ENCODE results near the gene TNS3.

The TNS3 gene

DNA sequence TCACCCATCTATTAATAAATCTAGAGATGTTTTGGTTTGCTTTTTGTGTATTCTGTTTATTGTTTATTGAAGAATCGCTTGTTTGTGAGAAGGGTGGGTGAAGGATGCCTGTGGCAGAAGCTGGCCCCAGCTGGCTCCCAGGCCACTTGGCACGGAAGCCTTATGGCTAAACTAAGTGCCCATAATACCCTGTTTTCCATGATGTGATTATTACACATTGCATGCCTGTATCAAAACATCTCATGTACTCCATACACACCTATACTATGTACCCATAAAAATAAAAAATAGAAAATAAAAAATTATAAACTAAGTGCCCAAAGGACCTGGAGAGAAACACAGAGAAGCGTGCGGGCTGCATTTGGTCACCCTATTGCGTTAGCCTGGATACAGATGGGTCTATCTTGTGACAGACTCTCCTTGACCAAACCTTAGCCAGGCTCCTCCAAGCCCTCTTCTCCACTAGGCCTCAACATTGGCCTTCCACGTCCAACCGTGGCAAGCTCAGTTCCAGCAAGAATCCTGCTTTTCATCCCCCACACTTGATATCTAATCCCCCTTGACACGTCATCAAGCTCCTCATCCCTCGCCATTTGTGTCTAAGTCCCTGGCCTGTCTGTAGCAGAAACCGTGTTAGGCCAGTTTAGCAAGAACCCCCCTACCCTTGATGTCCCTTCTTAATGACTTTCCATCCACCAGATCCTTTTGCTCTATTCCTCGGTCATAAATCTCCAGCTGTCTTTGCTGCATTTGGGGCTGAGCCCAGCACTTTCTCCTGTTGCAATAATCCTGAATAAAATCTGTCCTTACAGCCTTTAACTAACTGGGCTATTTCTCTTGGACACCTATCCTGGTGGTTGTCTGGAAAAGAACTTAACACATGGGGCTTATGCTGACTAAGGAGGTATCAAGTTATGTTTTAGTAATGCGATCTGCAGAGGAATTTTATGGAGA lies 245.2 kb downstream of the TNS3 start:
- no peak overlapping the region for H3K27ac Mint-ChIP-seq
- H3K4me3 Mint-ChIP-seq = no peak overlapping the region
- peaks cover 1% of the 10 kb centered on the region for H3K27me3 Mint-ChIP-seq
- H3K9me3 Mint-ChIP-seq (ENCODE audit: low read depth) = peaks cover 9% of the 10 kb centered on the region
- H3K4me1 Mint-ChIP-seq (ENCODE audit: low read depth) = no peaks in the 10 kb centered on the region
- H3K36me3 Mint-ChIP-seq = no peaks in the 10 kb centered on the region

DNA sequence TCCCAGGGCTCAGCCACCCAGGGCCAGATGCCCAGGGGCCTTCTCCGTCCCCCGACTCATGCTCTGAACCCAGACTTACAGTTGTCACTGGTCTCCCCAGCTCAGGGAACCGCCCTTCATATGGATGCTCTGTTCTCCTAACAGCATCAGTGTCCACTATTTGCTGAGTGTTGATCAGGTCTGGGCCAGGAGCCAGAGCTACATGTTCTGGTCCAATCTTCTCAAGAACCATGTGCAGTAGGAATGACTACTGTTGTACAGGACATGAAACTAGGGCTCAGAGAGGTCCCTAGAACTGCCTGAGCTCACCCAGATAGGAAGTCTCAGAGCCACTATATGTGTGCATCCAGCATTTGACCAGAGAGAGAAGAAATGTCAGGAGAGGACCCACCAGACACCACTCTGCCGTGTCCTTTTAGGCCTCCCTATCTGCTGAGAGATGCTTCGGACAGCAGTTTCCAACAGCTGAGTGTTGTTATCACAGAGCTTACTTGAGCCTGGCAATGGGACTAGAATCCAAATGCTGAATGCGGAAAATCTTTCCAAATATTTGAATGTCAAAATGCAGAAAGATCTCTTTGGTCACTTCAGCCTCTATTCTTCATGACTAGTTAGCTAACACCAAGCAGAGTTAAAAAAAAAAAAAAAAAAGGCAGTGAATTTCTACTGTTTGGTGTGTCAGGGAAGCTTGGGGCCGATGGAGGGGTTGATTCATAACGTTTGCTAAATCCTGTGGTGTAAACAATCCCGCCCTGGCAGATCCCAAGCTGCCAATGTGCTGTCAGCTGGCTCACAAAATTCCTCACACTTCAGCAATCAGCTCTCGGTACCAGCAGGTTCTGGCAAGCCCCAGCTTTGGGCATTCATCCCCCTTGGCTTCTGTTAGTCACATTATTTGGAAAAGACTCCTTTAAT lies 246.1 kb downstream of the TNS3 start:
- Mint-ChIP-seq H3K36me3 (no peaks in the 10 kb centered on the region), H3K27me3 (peaks cover 1% of the 10 kb centered on the region), H3K4me1 (ENCODE audit: low read depth) (no peaks in the 10 kb centered on the region), H3K9me3 (ENCODE audit: low read depth) (peaks cover 9% of the 10 kb centered on the region), H3K4me3 (no peak overlapping the region), H3K27ac (no peak overlapping the region)

DNA sequence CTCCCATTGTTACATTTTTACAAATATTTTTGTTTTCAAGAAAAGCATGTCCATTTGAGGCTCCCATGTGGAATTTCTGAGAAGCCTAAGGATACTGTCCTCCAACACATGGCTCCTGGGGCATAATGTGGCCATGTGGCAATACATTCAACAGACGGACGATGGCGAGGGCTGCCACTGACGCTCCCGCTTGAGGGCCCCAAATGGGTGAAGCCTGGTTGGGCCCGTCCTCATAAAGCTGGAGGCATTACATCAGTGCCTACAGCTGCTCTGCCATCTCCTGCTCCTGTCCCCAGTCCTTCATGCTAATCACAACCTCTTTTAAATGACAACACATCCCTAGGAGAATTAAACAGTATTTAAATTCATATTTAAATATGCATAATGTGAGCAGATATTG lies 246.8 kb downstream of the TNS3 start:
- Mint-ChIP-seq H3K27me3 (no peaks in the 10 kb centered on the region), H3K4me3 (no peak overlapping the region), H3K27ac (no peak overlapping the region), H3K9me3 (ENCODE audit: low read depth) (peaks cover 9% of the 10 kb centered on the region), H3K4me1 (ENCODE audit: low read depth) (no peaks in the 10 kb centered on the region), H3K36me3 (no peaks in the 10 kb centered on the region)

DNA sequence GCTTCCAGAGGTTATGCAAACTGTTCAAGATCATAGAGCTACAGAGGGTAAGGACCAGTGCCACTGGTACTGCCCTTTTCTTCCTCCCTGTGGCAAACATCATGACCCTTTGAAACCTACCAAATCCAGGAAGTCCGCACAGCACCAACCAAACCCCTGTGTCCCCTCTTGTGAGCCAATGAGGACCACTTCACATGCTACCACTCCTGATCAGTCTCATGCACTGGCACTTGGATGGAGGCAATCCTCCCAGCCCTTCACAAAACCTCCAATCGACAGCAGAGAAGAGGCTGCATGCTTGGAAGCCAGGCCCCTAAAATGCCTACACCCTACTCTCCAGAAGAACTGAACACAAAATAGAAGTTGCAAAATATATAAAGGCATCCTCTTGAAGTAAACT lies 248.0 kb downstream of the TNS3 start:
- Mint-ChIP-seq H3K36me3 (no peaks in the 10 kb centered on the region), H3K4me1 (ENCODE audit: low read depth) (no peaks in the 10 kb centered on the region), H3K27me3 (no peaks in the 10 kb centered on the region), H3K27ac (no peak overlapping the region), H3K4me3 (no peak overlapping the region), H3K9me3 (ENCODE audit: low read depth) (peaks cover 9% of the 10 kb centered on the region)

DNA sequence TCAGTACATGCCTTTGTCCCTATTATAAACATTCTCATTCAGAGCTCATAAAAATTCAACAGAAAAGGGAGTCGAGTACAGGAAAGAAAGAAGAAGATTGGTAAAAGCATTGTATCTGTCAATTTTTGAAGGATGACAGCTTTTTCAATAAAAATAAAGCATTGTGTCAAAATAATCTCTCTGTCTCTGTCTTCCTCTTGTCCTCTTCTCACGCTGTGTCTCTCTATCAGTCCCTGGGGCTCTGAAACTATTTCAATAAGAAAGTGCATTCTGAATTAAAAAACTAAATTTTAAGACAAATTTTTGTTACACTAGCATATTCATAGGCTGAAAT lies 248.4 kb downstream of the TNS3 start:
- no peak overlapping the region for H3K4me3 Mint-ChIP-seq
- H3K27me3 Mint-ChIP-seq = no peaks in the 10 kb centered on the region
- H3K27ac Mint-ChIP-seq = no peak overlapping the region
- H3K4me1 Mint-ChIP-seq (ENCODE audit: low read depth) = no peaks in the 10 kb centered on the region
- H3K36me3 Mint-ChIP-seq = no peaks in the 10 kb centered on the region
- peaks cover 9% of the 10 kb centered on the region for H3K9me3 Mint-ChIP-seq (ENCODE audit: low read depth)

DNA sequence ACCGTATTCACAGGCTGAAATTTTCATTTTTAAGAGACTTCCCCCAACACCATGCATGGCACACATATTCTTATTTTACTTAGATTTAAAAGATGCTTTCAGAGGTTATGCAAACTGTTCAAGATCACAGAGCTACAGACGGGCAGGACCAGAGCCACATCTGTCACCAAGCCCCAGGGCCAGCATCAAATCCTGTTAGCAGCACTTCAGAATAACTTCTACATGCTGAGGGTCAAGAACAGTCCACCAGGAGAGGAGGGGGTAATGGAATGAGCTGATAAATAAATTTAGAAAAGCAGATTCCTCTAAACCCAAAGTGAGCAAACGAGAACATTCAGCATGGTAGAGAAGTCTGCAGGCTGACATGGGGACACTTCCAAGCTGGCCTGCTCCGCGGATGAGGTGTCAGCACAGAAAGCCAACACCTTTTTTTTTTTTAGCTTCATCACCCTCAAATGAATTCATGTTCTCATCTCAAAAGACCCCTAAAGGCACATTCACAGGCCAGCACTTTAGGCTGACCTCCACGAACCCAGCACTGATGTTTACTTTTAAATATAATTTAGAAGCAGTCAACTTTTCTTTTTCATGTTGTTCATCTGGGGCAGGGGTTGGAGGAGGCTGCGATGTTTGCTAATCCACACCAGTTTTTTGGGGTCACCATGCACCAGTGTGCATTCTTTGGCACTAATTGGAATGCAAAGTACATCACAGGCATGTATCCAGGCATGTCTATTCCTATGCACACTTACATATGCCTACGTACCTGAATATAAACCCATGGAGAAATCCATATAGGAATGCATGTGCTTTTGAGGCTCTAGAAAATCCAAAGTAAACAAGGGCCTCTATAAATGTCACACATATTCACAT lies 249.0 kb downstream of the TNS3 start:
- Mint-ChIP-seq H3K4me1 (ENCODE audit: low read depth) (no peaks in the 10 kb centered on the region), H3K4me3 (no peak overlapping the region)

DNA sequence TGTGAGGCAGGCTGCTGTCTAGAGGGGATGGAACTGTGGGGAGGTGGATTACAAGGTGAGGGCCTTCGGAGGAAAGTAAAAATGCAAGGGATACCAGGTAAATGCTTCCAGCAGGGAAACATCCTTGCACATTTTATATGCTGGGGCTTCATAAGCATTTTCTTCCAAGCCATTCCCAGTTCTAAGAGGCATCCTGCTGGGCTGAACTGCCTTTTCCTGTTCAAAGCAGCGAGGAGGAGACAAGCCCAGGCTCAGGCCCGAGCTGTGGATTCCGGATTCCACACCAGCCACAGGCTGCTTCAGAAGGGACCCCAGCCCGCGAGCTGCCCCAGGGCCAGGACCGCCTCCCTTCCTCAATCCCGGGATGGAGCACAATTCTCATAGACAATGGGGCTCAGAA lies 249.7 kb downstream of the TNS3 start:
- no peaks in the 10 kb centered on the region for H3K36me3 Mint-ChIP-seq
- H3K4me3 Mint-ChIP-seq = no peak overlapping the region
- H3K9me3 Mint-ChIP-seq (ENCODE audit: low read depth) = peaks cover 2% of the 10 kb centered on the region

More for the DNA sequence above, 249.0 kb downstream of the TNS3 start:
- Mint-ChIP-seq H3K9me3 (ENCODE audit: low read depth) (peaks cover 9% of the 10 kb centered on the region), H3K27ac (no peak overlapping the region), H3K27me3 (no peaks in the 10 kb centered on the region), H3K36me3 (no peaks in the 10 kb centered on the region)

DNA sequence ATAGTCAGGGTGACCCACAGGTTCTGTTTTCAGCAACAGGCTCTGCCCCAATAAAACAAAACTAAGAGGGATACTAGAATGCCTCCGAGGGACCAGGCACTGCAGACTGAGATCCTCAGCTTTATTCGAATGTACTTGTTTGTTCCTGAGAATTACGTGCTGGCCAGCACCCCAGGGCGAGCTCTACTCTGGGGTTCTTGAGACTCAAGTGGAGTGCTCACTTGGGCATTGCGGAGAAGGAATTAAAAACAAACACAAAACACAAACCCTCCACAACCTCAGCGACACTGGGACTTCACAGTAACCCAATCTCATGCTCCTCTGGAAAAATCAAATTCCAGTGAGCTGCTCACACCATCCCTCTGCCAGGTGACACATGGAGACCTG lies 250.7 kb downstream of the TNS3 start:
- no peaks in the 10 kb centered on the region for H3K36me3 Mint-ChIP-seq
- no peak overlapping the region for H3K27ac Mint-ChIP-seq
- no peak overlapping the region for H3K4me3 Mint-ChIP-seq

More for the DNA sequence above, 249.7 kb downstream of the TNS3 start:
- H3K27me3 Mint-ChIP-seq = no peaks in the 10 kb centered on the region
- no peaks in the 10 kb centered on the region for H3K4me1 Mint-ChIP-seq (ENCODE audit: low read depth)
- H3K27ac Mint-ChIP-seq = no peak overlapping the region

DNA sequence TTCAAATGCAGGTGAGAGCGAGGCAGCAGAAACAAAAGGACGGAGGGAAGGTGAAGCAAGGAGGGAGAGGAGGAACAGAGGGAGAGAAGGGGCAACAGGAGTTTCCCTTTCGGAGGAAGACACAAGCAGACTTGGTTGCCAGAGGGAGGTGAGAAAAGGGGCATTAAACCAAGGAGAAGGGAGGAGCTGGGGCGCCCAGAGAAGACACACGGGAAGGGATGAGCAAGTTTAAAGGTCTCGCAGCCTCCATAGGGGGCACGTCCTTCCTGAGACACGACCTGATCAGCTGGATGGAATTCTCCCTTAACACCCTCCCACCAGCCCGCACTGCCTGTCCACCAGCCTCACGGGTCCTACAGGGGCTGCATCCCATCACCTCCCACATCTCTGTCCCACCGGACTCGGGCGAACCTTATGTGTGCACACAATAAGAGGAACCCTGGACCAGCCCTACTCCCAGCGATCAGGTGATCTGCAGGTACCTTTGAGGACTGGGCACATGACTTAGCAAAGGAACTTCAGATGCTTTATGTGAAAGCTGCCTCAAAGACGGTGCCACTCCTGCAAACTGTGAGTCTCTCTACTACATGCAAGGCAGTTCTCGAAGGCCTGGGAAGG lies 251.2 kb downstream of the TNS3 start:
- no peaks in the 10 kb centered on the region for H3K4me1 Mint-ChIP-seq (ENCODE audit: low read depth)
- no peaks in the 10 kb centered on the region for H3K27me3 Mint-ChIP-seq
- H3K36me3 Mint-ChIP-seq = no peaks in the 10 kb centered on the region
- no peak overlapping the region for H3K27ac Mint-ChIP-seq
- H3K9me3 Mint-ChIP-seq (ENCODE audit: low read depth) = no peaks in the 10 kb centered on the region
- no peak overlapping the region for H3K4me3 Mint-ChIP-seq

More for the DNA sequence above, 250.7 kb downstream of the TNS3 start:
- no peaks in the 10 kb centered on the region for H3K27me3 Mint-ChIP-seq
- no peaks in the 10 kb centered on the region for H3K9me3 Mint-ChIP-seq (ENCODE audit: low read depth)
- H3K4me1 Mint-ChIP-seq (ENCODE audit: low read depth) = no peaks in the 10 kb centered on the region

DNA sequence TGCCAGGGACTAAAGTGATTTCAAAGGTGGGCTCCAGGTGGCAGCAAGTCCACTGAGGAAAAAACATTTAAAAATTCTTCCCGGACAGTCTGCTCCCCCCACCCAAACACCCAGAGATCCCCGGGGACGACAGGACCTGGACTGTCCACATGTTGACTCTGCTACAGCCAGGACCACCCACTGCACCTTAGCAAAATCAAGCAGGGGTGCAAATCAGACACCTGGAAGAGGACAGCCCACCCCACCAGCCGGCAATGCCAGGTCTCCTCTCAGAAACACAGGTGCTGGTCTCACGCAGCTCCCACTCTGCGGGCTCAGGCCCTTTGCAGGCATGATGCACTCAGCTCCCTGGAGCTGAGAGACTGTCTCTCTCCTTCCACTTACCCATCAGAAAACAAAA lies 251.9 kb downstream of the TNS3 start:
- H3K27me3 Mint-ChIP-seq = no peaks in the 10 kb centered on the region
- H3K4me1 Mint-ChIP-seq (ENCODE audit: low read depth) = no peaks in the 10 kb centered on the region
- no peak overlapping the region for H3K27ac Mint-ChIP-seq
- no peaks in the 10 kb centered on the region for H3K9me3 Mint-ChIP-seq (ENCODE audit: low read depth)
- no peak overlapping the region for H3K4me3 Mint-ChIP-seq
- no peaks in the 10 kb centered on the region for H3K36me3 Mint-ChIP-seq

DNA sequence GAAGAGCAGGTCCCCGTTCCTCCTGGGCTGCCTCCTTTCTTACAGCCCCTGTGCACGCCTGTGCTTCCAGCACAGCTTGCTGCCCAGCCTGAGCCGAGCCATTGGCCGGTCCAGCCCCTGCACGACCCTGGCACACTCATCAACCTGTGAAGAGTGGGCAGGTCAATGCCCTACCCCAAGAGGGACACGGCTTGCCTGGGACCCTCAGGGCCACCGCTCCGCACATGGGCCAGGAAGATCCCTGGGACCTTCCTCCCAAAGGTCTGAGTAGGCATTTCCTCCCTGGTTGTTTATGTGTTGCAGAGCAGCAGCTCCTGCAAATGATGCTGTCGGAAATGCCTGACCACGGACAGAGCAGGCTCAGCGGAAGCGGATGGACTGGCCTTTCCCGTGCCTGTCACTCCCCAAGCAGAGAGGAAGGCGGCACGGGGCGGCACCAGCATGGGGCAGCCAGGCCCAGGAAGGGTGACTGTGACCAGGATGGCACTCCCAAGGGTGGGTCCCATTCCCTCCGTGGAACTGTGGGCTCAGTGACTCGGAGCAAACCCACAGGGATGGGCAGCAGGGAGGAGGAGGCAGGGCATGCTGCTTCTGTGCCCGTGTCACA lies 252.5 kb downstream of the TNS3 start:
- Mint-ChIP-seq H3K27me3 (no peaks in the 10 kb centered on the region), H3K27ac (no peak overlapping the region), H3K4me1 (ENCODE audit: low read depth) (no peaks in the 10 kb centered on the region), H3K36me3 (no peaks in the 10 kb centered on the region), H3K9me3 (ENCODE audit: low read depth) (no peaks in the 10 kb centered on the region), H3K4me3 (no peak overlapping the region)

DNA sequence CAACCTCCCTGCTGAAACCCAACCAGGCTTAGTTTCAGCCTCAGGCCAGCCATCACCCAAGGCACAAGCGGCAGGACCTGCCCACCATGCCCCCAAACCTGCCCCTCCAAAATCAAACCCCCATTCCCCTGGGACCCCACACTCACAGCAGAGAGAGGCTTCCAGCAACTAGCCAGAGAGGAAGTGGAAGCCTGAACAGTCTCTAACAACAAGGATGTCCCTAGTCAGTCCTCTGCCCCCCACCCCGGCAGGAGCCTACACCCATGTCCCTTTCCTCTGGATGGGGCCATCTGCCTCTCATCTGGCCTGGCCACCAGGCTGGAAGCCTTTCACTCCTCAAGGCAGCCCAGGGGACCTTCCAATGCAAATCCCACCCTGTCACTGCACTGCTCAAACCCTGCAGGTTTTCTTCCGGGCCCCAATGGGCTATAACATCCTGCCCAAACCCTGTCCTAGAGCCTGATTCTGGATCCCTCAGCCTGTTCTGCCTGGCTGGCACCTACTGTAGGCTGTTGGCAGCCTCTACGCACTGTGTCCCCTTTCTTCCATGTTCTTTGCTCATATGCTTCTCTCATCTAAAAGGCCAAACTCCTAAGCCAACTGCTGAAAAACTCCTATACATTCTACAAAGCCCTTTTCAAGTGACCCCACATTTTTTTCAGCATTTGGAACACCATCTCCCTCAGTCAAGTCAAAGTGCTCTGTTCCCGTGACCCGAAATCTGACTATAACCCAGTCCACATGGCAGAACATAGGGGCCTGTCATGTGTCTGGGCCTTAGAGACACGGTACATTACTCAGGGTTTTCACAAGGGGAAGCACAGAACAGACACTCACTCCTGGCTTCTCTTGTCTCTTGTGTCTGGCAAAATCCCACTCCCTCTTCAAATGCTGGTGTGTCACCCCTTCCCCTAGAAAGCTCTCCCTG lies 253.3 kb downstream of the TNS3 start:
- Mint-ChIP-seq H3K27me3 (no peaks in the 10 kb centered on the region), H3K27ac (no peak overlapping the region), H3K4me1 (ENCODE audit: low read depth) (no peaks in the 10 kb centered on the region), H3K9me3 (ENCODE audit: low read depth) (no peaks in the 10 kb centered on the region), H3K36me3 (no peaks in the 10 kb centered on the region), H3K4me3 (no peak overlapping the region)

DNA sequence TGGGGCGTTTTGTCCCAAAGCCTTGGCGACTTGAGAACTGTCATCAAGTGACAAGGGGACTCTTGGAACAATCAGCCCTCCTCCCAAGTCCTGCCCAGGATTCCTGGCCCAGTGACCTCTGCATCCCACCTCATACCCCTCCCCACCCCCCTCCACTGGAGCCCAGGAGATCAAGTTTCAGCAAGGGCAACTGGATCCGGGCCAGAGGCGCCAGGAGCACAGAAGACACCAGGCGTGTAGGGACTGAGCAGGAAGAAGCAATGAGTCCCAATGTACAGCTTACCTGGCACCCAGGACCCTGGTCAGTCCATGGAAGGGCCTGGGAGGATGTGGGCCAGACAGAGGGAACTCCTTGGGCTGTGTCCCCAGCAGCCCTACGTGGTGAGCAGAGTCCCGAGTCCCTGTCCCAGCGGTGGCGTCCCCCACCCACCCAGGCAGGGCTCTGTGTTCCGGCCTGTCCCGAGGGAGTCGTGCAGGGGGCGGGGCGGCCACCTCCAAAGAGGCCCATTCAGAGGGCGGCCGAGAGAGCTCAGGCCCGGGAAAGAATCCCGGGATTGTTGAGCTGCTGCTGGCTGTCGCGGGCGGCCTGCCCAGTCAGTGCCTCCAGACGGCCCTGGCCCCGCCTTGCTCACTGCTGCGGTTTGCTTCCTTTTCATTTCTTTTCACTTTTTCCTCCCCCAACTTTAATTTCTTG lies 254.1 kb downstream of the TNS3 start:
- Mint-ChIP-seq H3K36me3 (no peaks in the 10 kb centered on the region), H3K27ac (no peak overlapping the region), H3K4me1 (ENCODE audit: low read depth) (no peaks in the 10 kb centered on the region), H3K27me3 (no peaks in the 10 kb centered on the region), H3K4me3 (no peak overlapping the region), H3K9me3 (ENCODE audit: low read depth) (no peaks in the 10 kb centered on the region)

All from activated naive CD8-positive, alpha-beta T cell (primary cell).